SK-N-SH treated with all-trans-retinoic acid at 6 μM for 48 hours (cell line): ENCODE data around the gene ARHGEF6.

ENCODE experiments used
- ATAC-seq: fragments of 200-7000 bp; cut with Tn5 transposase; 3 replicates; pipeline ENCODE4 v1.9.1; 2020; ENCODE audit warnings: mild to moderate bottlenecking, moderate library complexity
- ARNTL ChIP-seq: fragments of 450-650 bp; formaldehyde crosslinking; IDR thresholded peaks from 2 replicates; pipeline ENCODE4 v1.5.0; 2020; ENCODE audit warnings: low read depth, mild to moderate bottlenecking, moderate library complexity, borderline replicate concordance
- BACH2 ChIP-seq: fragments of 250-450 bp; sonication (Bioruptor Pico); IDR thresholded peaks from 2 replicates; pipeline ENCODE4 v1.9.0; 2021; ENCODE audit warnings: mild to moderate bottlenecking, borderline replicate concordance
- CSDC2 ChIP-seq: fragments of 250-450 bp; sonication (Bioruptor Pico); IDR thresholded peaks from 2 replicates; pipeline ENCODE4 v1.5.0; 2020; ENCODE audit warnings: mild to moderate bottlenecking, moderate library complexity
- ESRRG ChIP-seq: fragments of 250-450 bp; sonication (Bioruptor Pico); IDR thresholded peaks from 2 replicates; pipeline ENCODE4 v1.6.1; 2021; ENCODE audit warnings: mild to moderate bottlenecking
- GLIS3 ChIP-seq: fragments of 250-450 bp; sonication (Bioruptor Pico); IDR thresholded peaks from 2 replicates; pipeline ENCODE4 v1.5.0; 2020; ENCODE audit warnings: mild to moderate bottlenecking, moderate library complexity
- ISL1 ChIP-seq: fragments of 250-450 bp; sonication (Bioruptor Pico); IDR thresholded peaks from 2 replicates; pipeline ENCODE4 v2.1.2; 2022; ENCODE audit warnings: mild to moderate bottlenecking, moderate library complexity
- OSR1 ChIP-seq: fragments of 250-450 bp; sonication (Bioruptor Pico); IDR thresholded peaks from 2 replicates; pipeline ENCODE4 v1.8.0; 2022; ENCODE audit warnings: moderate library complexity, mild to moderate bottlenecking, inconsistent platforms
- PPARA ChIP-seq: fragments of 250-450 bp; sonication (Bioruptor Pico); IDR thresholded peaks from 2 replicates; pipeline ENCODE4 v1.5.0; 2020; ENCODE audit warnings: mild to moderate bottlenecking, borderline replicate concordance
- RARB ChIP-seq: fragments of 250-450 bp; sonication (Bioruptor Pico); IDR thresholded peaks from 2 replicates; pipeline ENCODE4 v1.8.0; 2021; ENCODE audit warnings: mild to moderate bottlenecking, moderate library complexity
- TCF4 ChIP-seq: fragments of 250-450 bp; sonication (Bioruptor Pico); IDR thresholded peaks from 2 replicates; pipeline ENCODE4 v1.8.0; 2021; ENCODE audit warnings: mild to moderate bottlenecking, moderate library complexity, borderline replicate concordance
- TOX ChIP-seq: fragments of 250-450 bp; sonication (Bioruptor Pico); IDR thresholded peaks from 2 replicates; pipeline ENCODE4 v1.8.0; 2021; ENCODE audit warnings: mild to moderate bottlenecking, moderate library complexity, borderline replicate concordance
- ZC3H10 ChIP-seq: fragments of 250-450 bp; sonication (Bioruptor Pico); IDR thresholded peaks from 2 replicates; pipeline ENCODE4 v1.5.1; 2021; ENCODE audit warnings: mild to moderate bottlenecking, moderate library complexity
- ZFP3 ChIP-seq: fragments of 250-450 bp; sonication (Bioruptor Pico); IDR thresholded peaks from 2 replicates; pipeline ENCODE4 v1.5.0; 2020; ENCODE audit warnings: mild to moderate bottlenecking, moderate library complexity
- ZFP30 ChIP-seq: fragments of 450-650 bp; formaldehyde crosslinking; IDR thresholded peaks from 2 replicates; pipeline ENCODE4 v1.5.0; 2022; ENCODE audit warnings: mild to moderate bottlenecking, moderate library complexity
- ZNF565 ChIP-seq: fragments of 450-650 bp; formaldehyde crosslinking; conservative IDR thresholded peaks from 2 replicates; pipeline ENCODE4 v1.5.0; 2020; ENCODE audit warnings: low read depth, mild to moderate bottlenecking, moderate library complexity
- ZNF70 ChIP-seq: fragments of 450-650 bp; formaldehyde crosslinking; IDR thresholded peaks from 2 replicates; pipeline ENCODE4 v1.5.0; 2020; ENCODE audit warnings: mild to moderate bottlenecking, moderate library complexity
- ZNF8 ChIP-seq: fragments of 450-650 bp; formaldehyde crosslinking; IDR thresholded peaks from 2 replicates; pipeline ENCODE4 v1.5.0; 2020; ENCODE audit warnings: mild to moderate bottlenecking, moderate library complexity
- TF ChIP-seq, protein P1 (sequence below): fragments of 250-450 bp; sonication (Bioruptor Pico); IDR thresholded peaks from 2 replicates; pipeline ENCODE4 v1.5.0; 2020; ENCODE audit warnings: mild to moderate bottlenecking, moderate library complexity
- TF ChIP-seq, protein P2 (sequence below): fragments of 250-450 bp; sonication (Bioruptor Pico); IDR thresholded peaks from 2 replicates; pipeline ENCODE4 v1.8.0; 2020; ENCODE audit warnings: mild to moderate bottlenecking, moderate library complexity, borderline replicate concordance
- TF ChIP-seq, protein P3 (sequence below): fragments of 250-450 bp; sonication (Bioruptor Pico); IDR thresholded peaks from 2 replicates; pipeline ENCODE4 v1.5.1; 2021; ENCODE audit warnings: mild to moderate bottlenecking, moderate library complexity
- TF ChIP-seq, protein P4 (sequence below): fragments of 250-450 bp; sonication (Bioruptor Pico); IDR thresholded peaks from 2 replicates; pipeline ENCODE4 v1.5.1; 2020; ENCODE audit warnings: low read depth, mild to moderate bottlenecking, moderate library complexity

ARHGEF6 gene

DNA sequence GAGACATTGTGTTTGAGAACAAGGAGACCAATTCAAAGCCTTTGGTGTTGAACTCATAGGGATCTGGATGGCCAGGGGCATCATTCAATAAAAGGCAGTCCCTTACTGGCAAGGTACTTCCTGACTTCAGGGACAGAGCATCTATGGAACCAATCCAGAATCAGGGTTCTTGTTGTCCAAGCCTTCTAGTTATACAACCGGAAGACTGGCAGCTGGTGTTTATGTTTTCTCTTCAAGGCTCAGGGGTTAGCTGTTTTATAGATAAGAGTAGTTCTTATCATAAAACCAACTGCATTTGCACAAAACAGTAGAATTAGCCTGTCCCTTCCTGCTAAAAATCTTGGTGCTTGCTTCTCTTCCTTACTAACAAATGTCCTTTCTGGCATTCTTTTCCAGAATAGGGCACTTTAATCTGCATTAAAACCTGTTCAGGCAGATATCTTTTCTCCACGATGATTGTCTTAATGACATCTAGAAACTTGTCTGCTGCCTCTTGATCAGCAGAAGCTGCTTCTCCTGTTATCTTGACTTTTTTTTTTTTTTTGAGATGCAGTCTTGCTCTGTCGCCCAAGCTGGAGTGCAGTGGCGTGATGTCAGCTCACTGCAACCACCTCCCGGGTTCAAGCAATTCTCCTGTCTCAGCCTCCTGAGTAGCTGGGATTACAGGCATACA lies 38.4 kb upstream of the ARHGEF6 start:
- ATAC-seq = no peak
- TF ChIP-seq OSR1 (CRISPR knock-in tag) (no peak), TCF4 (CRISPR knock-in tag) (no peak), ZNF70 (no peak), PPARA (CRISPR knock-in tag) (no peak), GLIS3 (CRISPR knock-in tag) (no peak), RARB (CRISPR knock-in tag) (no peak), ISL1 (no peak), ZFP30 (CRISPR knock-in tag) (no peak), ZNF8 (CRISPR knock-in tag) (no peak), ARNTL (no peak), BACH2 (CRISPR knock-in tag) (no peak), ZFP3 (CRISPR knock-in tag) (no peak), ZNF565 (no peak), CSDC2 (CRISPR knock-in tag) (no peak)

DNA sequence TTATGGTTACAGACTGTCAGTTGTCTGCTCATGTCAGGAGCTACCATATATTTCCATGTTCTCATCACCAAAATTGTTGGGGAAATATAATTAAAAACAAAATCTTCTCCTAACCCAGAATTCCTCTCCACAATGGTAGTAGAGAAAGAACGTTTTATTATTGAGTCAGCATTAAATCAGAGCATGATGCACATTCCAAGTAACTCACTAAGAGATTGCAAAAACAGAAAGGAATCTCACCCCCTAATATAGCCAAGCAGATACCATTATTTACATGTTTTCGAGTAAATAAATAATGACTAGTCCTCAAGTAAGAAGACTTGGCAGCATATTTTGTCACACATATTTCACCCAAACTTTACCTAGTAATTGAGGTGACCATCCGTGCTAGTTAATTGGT lies 36.2 kb upstream of the ARHGEF6 start:
- peak; percentile 53; the same call in 2 of the 3 replicates for ATAC-seq
- TF ChIP-seq, protein P1, sequence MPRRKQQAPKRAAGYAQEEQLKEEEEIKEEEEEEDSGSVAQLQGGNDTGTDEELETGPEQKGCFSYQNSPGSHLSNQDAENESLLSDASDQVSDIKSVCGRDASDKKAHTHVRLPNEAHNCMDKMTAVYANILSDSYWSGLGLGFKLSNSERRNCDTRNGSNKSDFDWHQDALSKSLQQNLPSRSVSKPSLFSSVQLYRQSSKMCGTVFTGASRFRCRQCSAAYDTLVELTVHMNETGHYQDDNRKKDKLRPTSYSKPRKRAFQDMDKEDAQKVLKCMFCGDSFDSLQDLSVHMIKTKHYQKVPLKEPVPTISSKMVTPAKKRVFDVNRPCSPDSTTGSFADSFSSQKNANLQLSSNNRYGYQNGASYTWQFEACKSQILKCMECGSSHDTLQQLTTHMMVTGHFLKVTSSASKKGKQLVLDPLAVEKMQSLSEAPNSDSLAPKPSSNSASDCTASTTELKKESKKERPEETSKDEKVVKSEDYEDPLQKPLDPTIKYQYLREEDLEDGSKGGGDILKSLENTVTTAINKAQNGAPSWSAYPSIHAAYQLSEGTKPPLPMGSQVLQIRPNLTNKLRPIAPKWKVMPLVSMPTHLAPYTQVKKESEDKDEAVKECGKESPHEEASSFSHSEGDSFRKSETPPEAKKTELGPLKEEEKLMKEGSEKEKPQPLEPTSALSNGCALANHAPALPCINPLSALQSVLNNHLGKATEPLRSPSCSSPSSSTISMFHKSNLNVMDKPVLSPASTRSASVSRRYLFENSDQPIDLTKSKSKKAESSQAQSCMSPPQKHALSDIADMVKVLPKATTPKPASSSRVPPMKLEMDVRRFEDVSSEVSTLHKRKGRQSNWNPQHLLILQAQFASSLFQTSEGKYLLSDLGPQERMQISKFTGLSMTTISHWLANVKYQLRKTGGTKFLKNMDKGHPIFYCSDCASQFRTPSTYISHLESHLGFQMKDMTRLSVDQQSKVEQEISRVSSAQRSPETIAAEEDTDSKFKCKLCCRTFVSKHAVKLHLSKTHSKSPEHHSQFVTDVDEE (CRISPR knock-in tag) = no peak
- TF ChIP-seq, protein P2, sequence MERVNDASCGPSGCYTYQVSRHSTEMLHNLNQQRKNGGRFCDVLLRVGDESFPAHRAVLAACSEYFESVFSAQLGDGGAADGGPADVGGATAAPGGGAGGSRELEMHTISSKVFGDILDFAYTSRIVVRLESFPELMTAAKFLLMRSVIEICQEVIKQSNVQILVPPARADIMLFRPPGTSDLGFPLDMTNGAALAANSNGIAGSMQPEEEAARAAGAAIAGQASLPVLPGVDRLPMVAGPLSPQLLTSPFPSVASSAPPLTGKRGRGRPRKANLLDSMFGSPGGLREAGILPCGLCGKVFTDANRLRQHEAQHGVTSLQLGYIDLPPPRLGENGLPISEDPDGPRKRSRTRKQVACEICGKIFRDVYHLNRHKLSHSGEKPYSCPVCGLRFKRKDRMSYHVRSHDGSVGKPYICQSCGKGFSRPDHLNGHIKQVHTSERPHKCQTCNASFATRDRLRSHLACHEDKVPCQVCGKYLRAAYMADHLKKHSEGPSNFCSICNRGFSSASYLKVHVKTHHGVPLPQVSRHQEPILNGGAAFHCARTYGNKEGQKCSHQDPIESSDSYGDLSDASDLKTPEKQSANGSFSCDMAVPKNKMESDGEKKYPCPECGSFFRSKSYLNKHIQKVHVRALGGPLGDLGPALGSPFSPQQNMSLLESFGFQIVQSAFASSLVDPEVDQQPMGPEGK (CRISPR knock-in tag) = no peak
- TF ChIP-seq ZNF565 (no peak), OSR1 (CRISPR knock-in tag) (no peak), BACH2 (CRISPR knock-in tag) (no peak), ZNF70 (no peak), RARB (CRISPR knock-in tag) (no peak), TOX (CRISPR knock-in tag) (no peak), GLIS3 (CRISPR knock-in tag) (no peak), ZC3H10 (CRISPR knock-in tag) (no peak), ISL1 (no peak)
- TF ChIP-seq, protein P3, sequence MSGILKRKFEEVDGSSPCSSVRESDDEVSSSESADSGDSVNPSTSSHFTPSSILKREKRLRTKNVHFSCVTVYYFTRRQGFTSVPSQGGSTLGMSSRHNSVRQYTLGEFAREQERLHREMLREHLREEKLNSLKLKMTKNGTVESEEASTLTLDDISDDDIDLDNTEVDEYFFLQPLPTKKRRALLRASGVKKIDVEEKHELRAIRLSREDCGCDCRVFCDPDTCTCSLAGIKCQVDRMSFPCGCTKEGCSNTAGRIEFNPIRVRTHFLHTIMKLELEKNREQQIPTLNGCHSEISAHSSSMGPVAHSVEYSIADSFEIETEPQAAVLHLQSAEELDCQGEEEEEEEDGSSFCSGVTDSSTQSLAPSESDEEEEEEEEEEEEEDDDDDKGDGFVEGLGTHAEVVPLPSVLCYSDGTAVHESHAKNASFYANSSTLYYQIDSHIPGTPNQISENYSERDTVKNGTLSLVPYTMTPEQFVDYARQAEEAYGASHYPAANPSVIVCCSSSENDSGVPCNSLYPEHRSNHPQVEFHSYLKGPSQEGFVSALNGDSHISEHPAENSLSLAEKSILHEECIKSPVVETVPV (CRISPR knock-in tag) = no peak
- TF ChIP-seq, protein P4, sequence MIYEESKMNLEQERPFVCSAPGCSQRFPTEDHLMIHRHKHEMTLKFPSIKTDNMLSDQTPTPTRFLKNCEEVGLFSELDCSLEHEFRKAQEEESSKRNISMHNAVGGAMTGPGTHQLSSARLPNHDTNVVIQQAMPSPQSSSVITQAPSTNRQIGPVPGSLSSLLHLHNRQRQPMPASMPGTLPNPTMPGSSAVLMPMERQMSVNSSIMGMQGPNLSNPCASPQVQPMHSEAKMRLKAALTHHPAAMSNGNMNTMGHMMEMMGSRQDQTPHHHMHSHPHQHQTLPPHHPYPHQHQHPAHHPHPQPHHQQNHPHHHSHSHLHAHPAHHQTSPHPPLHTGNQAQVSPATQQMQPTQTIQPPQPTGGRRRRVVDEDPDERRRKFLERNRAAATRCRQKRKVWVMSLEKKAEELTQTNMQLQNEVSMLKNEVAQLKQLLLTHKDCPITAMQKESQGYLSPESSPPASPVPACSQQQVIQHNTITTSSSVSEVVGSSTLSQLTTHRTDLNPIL = no peak

DNA sequence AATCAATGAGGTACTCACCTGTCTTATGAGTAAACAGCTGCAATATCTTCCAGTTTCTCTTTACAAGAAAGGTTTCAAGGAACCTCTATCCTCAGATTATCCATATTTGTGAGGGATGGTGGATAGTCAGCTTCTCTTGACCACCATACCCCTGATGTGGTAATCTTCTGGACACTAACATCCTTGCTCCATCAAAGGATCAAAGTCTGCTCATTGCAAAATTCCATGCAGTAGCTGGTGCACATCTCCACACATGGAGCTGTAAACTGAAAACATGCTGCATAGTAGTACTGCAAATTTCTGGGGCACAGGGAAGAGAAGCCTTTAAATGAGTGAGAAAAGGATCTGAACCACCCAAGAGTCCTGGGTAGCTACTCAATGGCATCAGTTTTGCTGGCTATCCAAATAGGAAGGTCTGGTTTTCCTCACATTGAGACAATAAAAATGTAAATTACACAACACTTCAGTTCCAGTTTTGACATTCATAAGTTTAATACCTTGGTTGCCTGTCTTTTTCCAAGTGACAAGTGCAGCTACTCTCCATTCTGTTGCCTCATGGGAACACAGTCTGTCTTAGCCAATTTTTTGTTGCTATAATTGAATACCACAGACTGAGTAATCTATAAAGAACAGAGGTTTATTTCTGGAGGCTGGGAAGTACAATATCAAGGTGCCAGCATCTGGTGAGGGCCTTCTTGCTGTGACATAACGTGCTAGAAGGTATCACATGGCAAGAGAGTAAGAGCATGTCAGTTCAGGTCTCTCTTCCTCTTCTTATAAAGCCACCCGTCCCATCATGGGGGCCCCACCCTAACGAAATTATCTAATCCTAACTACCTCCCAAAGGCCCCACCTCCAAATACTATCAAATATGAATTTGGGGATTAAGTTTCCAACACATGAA lies 34.4 kb upstream of the ARHGEF6 start:
- ATAC-seq = no peak

More for the DNA sequence above, 34.4 kb upstream of the ARHGEF6 start:
- TF ChIP-seq ESRRG (CRISPR knock-in tag) (no peak), ARNTL (no peak), ZFP3 (CRISPR knock-in tag) (no peak), ZNF70 (no peak), ZNF565 (no peak)
- TF ChIP-seq, protein P2 (CRISPR knock-in tag) = no peak
